ENCODE results near the gene GRIK1. TPM values are rescaled to one million over a fixed set of nuclear protein-coding genes. Genes with fewer than 3 reads are reported as not detected.

Gene GRIK1
- polyA plus RNA-seq, 1 donor from 2014 or later: 8.7 TPM

DNA sequence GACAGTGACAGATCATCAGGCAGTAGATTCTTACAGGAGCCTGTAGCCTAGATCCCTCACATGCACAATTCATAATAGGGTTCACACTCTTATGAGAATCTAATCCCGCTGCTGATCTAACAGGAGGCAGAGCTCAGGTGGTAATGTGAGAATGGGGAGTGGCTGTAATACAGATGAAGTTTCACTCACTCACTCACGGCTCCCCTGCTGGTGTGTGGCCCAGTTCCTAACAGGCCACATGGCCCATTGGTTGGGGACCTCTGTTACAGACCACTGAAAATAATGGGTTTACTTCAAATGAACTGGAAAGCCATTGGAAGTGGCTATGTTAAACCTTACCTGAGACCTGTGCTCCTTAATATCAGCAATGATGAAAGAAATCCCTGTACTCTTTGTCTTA is 151.0 kb downstream of the GRIK1 start:
- Histone ChIP-seq H3F3A (ENCODE audit: insufficient read depth, low read length, poor library complexity, severe bottlenecking) (no peaks in the 10 kb centered on the region), H3K27ac (ENCODE audit: low read length) (no peak overlapping the region), H3K9me3 (ENCODE audit: low read length) (no peaks in the 10 kb centered on the region)

DNA sequence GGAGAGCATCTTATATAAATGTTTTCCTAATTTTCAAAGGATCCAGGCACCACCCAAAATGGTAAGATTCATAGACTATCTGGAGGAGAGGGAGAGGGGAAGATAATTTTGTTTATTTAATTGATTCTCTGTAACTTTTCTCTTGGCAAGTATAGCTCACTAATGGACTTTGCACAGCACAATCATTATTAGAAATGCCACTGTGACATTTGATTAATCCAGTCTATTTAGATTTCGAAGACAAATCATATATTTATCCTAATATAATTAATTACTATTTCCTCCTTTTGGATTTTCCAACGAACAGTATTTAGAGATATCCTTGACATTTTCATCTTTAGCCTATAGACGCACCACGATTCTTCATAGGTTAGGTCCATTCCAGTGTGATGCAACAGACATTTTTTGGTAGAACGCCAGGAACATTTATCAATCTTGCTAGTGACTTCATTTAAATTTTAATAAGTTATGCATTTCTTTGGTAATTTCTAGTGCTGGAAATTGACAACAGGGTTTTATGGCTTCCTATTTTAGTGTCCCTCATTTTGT is 152.4 kb downstream of the GRIK1 start:
- Histone ChIP-seq H2AFZ (ENCODE audit: low read depth, low read length) (no peak overlapping the region), H3K9ac (ENCODE audit: low read length) (no peak overlapping the region), H3K27me3 (ENCODE audit: insufficient read depth, low read depth, low read length) (no peaks in the 10 kb centered on the region), H3K9me3 (ENCODE audit: low read length) (no peaks in the 10 kb centered on the region), H3F3A (ENCODE audit: insufficient read depth, low read length, poor library complexity, severe bottlenecking) (no peaks in the 10 kb centered on the region), H3K9me2 (ENCODE audit: insufficient read depth, low read length) (no peaks in the 10 kb centered on the region), H4K20me1 (ENCODE audit: insufficient read depth) (no peaks in the 10 kb centered on the region), H3K27ac (ENCODE audit: low read length) (no peak overlapping the region), H3K79me2 (replicated peaks; ENCODE audit: insufficient read depth, low read length) (no peaks in the 10 kb centered on the region), H3K36me3 (ENCODE audit: insufficient read depth, low read length) (no peaks in the 10 kb centered on the region), H3K4me3 (ENCODE audit: low read length) (no peak overlapping the region), H3K4me2 (ENCODE audit: low read length) (no peak overlapping the region)
- no peak for TF ChIP-seq TAF1 (IDR thresholded peaks at IDR 0.05; ENCODE audit: low read depth)
- no peak for TF ChIP-seq MXI1 (conservative IDR thresholded peaks at IDR 0.05; ENCODE audit: poor library complexity, severe bottlenecking)
- TF ChIP-seq POLR2AphosphoS5 (IDR thresholded peaks at IDR 0.05): no peak
- TF ChIP-seq RAD21 (conservative IDR thresholded peaks at IDR 0.05): no peak
- no peak for TF ChIP-seq EZH2 (IDR thresholded peaks at IDR 0.05; ENCODE audit: borderline replicate concordance, insufficient read depth, low read length, poor library complexity, severe bottlenecking)
- no peak for TF ChIP-seq SMC3 (conservative IDR thresholded peaks at IDR 0.05; ENCODE audit: poor library complexity)
- TF ChIP-seq, protein P1, sequence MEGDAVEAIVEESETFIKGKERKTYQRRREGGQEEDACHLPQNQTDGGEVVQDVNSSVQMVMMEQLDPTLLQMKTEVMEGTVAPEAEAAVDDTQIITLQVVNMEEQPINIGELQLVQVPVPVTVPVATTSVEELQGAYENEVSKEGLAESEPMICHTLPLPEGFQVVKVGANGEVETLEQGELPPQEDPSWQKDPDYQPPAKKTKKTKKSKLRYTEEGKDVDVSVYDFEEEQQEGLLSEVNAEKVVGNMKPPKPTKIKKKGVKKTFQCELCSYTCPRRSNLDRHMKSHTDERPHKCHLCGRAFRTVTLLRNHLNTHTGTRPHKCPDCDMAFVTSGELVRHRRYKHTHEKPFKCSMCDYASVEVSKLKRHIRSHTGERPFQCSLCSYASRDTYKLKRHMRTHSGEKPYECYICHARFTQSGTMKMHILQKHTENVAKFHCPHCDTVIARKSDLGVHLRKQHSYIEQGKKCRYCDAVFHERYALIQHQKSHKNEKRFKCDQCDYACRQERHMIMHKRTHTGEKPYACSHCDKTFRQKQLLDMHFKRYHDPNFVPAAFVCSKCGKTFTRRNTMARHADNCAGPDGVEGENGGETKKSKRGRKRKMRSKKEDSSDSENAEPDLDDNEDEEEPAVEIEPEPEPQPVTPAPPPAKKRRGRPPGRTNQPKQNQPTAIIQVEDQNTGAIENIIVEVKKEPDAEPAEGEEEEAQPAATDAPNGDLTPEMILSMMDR (IDR thresholded peaks at IDR 0.05; ENCODE audit: poor library complexity, severe bottlenecking): no peak
- no peak for TF ChIP-seq EP300 (conservative IDR thresholded peaks at IDR 0.05; ENCODE audit: poor library complexity, severe bottlenecking)
- TF ChIP-seq, protein P2, sequence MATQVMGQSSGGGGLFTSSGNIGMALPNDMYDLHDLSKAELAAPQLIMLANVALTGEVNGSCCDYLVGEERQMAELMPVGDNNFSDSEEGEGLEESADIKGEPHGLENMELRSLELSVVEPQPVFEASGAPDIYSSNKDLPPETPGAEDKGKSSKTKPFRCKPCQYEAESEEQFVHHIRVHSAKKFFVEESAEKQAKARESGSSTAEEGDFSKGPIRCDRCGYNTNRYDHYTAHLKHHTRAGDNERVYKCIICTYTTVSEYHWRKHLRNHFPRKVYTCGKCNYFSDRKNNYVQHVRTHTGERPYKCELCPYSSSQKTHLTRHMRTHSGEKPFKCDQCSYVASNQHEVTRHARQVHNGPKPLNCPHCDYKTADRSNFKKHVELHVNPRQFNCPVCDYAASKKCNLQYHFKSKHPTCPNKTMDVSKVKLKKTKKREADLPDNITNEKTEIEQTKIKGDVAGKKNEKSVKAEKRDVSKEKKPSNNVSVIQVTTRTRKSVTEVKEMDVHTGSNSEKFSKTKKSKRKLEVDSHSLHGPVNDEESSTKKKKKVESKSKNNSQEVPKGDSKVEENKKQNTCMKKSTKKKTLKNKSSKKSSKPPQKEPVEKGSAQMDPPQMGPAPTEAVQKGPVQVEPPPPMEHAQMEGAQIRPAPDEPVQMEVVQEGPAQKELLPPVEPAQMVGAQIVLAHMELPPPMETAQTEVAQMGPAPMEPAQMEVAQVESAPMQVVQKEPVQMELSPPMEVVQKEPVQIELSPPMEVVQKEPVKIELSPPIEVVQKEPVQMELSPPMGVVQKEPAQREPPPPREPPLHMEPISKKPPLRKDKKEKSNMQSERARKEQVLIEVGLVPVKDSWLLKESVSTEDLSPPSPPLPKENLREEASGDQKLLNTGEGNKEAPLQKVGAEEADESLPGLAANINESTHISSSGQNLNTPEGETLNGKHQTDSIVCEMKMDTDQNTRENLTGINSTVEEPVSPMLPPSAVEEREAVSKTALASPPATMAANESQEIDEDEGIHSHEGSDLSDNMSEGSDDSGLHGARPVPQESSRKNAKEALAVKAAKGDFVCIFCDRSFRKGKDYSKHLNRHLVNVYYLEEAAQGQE (IDR thresholded peaks at IDR 0.05; ENCODE audit: borderline replicate concordance): no peak

More for the DNA sequence above, 151.0 kb downstream of the GRIK1 start:
- no peaks in the 10 kb centered on the region for H3K79me2 ChIP-seq (replicated peaks; ENCODE audit: insufficient read depth, low read length)
- no peaks in the 10 kb centered on the region for H3K36me3 ChIP-seq (ENCODE audit: insufficient read depth, low read length)
- no peaks in the 10 kb centered on the region for H3K27me3 ChIP-seq (ENCODE audit: insufficient read depth, low read depth, low read length)
- H3K4me2 ChIP-seq (ENCODE audit: low read length): no peak overlapping the region
- no peak overlapping the region for H3K9ac ChIP-seq (ENCODE audit: low read length)
- no peak overlapping the region for H3K4me3 ChIP-seq (ENCODE audit: low read length)
- H2AFZ ChIP-seq (ENCODE audit: low read depth, low read length): no peak overlapping the region
- TF ChIP-seq POLR2AphosphoS5 (IDR thresholded peaks at IDR 0.05) (no peak), SMC3 (conservative IDR thresholded peaks at IDR 0.05; ENCODE audit: poor library complexity) (no peak), MXI1 (conservative IDR thresholded peaks at IDR 0.05; ENCODE audit: poor library complexity, severe bottlenecking) (no peak), EZH2 (IDR thresholded peaks at IDR 0.05; ENCODE audit: borderline replicate concordance, insufficient read depth, low read length, poor library complexity, severe bottlenecking) (no peak), EP300 (conservative IDR thresholded peaks at IDR 0.05; ENCODE audit: poor library complexity, severe bottlenecking) (no peak), RAD21 (conservative IDR thresholded peaks at IDR 0.05) (no peak), TAF1 (IDR thresholded peaks at IDR 0.05; ENCODE audit: low read depth) (no peak)
- TF ChIP-seq, protein P1 (IDR thresholded peaks at IDR 0.05; ENCODE audit: poor library complexity, severe bottlenecking): no peak
- TF ChIP-seq, protein P2 (IDR thresholded peaks at IDR 0.05; ENCODE audit: borderline replicate concordance): no peak
- H3K9me2 ChIP-seq (ENCODE audit: insufficient read depth, low read length): no peaks in the 10 kb centered on the region
- H4K20me1 ChIP-seq (ENCODE audit: insufficient read depth): no peaks in the 10 kb centered on the region
